ENCODE measurements around the gene HS3ST2. TPM values are rescaled to one million over a fixed set of nuclear protein-coding genes. Genes with fewer than 3 reads are reported as not detected.

Gene HS3ST2
- total RNA-seq, 1 donor from 2014 or later = not detected

- no peak for TF ChIP-seq CTCF (IDR thresholded peaks at IDR 0.05; ENCODE audit: unreplicated experiment)
- Mint-ChIP-seq H3K36me3 (no peaks in the 10 kb centered on the region), H3K4me1 (peaks cover 3% of the 10 kb centered on the region), H3K27ac (no peak overlapping the region), H3K4me3 (no peak overlapping the region), H3K9me3 (no peaks in the 10 kb centered on the region), H3K27me3 (ENCODE audit: low read depth) (peaks cover 48% of the 10 kb centered on the region)
- no peak for DNase-seq (ENCODE audit: low spot score in 2 of 2, unreplicated experiment in 2 of 2)
Measured at GRCh38 chr16:22941970-22942501, 128.1 kb downstream of the HS3ST2 start.

GRCh38 chr16:22942811-22943210 lies 128.8 kb downstream of the HS3ST2 start:
- no peaks in the 10 kb centered on the region for H3K36me3 Mint-ChIP-seq
- H3K27me3 Mint-ChIP-seq (ENCODE audit: low read depth) = peaks cover 51% of the 10 kb centered on the region
- no peak overlapping the region for H3K27ac Mint-ChIP-seq
- no peak for TF ChIP-seq CTCF (IDR thresholded peaks at IDR 0.05; ENCODE audit: unreplicated experiment)
- H3K9me3 Mint-ChIP-seq = no peaks in the 10 kb centered on the region
- H3K4me1 Mint-ChIP-seq = peaks cover 3% of the 10 kb centered on the region
- no peak overlapping the region for H3K4me3 Mint-ChIP-seq
- DNase-seq (ENCODE audit: low spot score in 2 of 2, unreplicated experiment in 2 of 2) = no peak

- Mint-ChIP-seq H3K4me1 (peaks cover 3% of the 10 kb centered on the region), H3K9me3 (no peaks in the 10 kb centered on the region), H3K4me3 (no peak overlapping the region), H3K27ac (no peak overlapping the region), H3K36me3 (no peaks in the 10 kb centered on the region), H3K27me3 (ENCODE audit: low read depth) (peaks cover 59% of the 10 kb centered on the region)
- DNase-seq (ENCODE audit: low spot score in 2 of 2, unreplicated experiment in 2 of 2) = no peak
- TF ChIP-seq CTCF (IDR thresholded peaks at IDR 0.05; ENCODE audit: unreplicated experiment) = no peak
Measured at GRCh38 chr16:22945361-22945760, 131.4 kb downstream of the HS3ST2 start.

- no peak for TF ChIP-seq CTCF (IDR thresholded peaks at IDR 0.05; ENCODE audit: unreplicated experiment)
- Mint-ChIP-seq H3K36me3 (no peaks in the 10 kb centered on the region), H3K27ac (no peak overlapping the region), H3K9me3 (no peaks in the 10 kb centered on the region), H3K4me3 (no peak overlapping the region), H3K4me1 (peaks cover 3% of the 10 kb centered on the region), H3K27me3 (ENCODE audit: low read depth) (peaks cover 60% of the 10 kb centered on the region)
- no peak for DNase-seq (ENCODE audit: low spot score in 2 of 2, unreplicated experiment in 2 of 2)
Measured at GRCh38 chr16:22946433-22946832, 132.5 kb downstream of the HS3ST2 start.

GRCh38 chr16:22948058-22948602 lies 134.2 kb downstream of the HS3ST2 start:
- H3K27ac Mint-ChIP-seq = no peak overlapping the region
- peaks cover 57% of the 10 kb centered on the region for H3K27me3 Mint-ChIP-seq (ENCODE audit: low read depth)
- H3K9me3 Mint-ChIP-seq = no peaks in the 10 kb centered on the region
- no peak overlapping the region for H3K4me3 Mint-ChIP-seq
- DNase-seq (ENCODE audit: low spot score in 2 of 2, unreplicated experiment in 2 of 2) = no peak
- no peaks in the 10 kb centered on the region for H3K36me3 Mint-ChIP-seq
- TF ChIP-seq CTCF (IDR thresholded peaks at IDR 0.05; ENCODE audit: unreplicated experiment) = no peak
- no peaks in the 10 kb centered on the region for H3K4me1 Mint-ChIP-seq
